ENCODE results near the gene MATN1.

Gene MATN1

DNA sequence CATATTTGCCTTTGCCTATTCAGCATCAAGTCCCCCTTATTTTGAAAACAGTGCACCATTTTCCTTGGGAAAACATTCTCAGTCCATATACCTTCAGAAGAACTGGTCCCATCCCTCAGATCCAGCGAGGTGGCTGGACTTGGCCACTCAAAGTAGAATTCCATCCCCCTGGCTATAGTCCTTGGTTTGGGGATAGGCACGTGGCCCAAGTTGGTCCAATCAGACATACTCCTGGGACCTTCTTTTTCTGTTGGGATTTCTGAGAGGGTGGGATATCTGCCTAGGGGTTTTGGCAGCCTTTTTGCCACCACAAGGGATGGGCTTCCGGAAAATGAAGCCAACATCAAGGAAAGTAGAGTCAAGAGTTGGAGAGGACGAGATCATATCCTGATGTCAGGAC, 10.7 kb upstream of the MATN1 start:
- no peak for FAIRE-seq
- no peak for DNase-seq (ENCODE audit: insufficient read length, low spot score)

DNA sequence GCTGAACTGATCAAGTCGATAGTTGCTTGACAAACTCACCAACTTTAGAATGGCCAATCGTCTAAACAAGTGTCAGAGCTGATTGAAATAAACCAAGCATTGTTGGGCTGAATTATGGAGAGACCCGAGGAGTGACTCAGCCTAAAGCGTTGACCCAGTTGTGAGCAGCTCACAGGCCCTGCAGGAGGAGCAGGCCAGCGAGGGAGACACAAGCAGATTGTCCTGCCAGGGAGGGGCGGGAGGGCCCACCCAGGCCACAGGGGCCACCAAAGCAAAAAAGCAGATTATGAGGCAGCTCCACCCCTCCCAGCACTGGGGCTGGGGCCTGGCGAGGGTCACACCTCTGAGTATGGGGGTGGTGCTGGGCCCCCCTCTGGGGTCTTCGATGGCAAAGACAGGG, 10.1 kb upstream of the MATN1 start:
- DNase-seq (ENCODE audit: insufficient read length, low spot score): no peak
- FAIRE-seq: no peak

DNA sequence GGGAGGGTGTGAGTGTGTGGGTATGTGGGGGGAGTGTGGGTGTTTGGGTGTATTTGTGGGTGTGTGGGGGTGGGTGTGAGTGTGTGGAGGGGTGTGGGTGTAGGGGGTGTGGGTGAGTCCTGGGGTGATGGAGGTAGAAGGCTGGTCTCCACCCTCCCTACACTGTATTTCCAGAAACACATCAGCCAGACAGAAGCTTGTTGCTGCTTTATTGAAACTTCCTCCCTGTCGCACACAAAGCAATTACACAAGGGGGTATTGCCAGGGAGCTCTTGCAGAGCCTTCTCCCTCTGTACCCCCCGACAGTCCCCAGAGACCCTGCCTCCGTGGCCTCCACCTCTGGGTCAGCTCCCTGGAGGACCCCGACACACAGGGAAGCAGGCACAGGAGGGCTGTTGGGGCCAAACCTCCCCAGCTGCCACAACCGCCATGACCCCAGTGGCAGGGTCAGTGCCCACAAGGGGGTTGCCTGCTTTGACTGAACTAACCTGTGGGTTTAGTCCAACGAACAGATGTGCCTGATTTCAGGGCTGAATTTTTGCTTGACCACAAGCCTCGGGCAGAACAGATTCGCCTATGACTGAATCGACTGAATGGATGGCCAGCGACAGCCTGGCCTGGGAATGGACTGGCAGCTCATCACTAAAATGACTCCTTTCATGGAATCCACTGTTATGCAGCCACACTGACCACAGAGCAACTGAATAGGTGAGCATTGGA, 9.1 kb upstream of the MATN1 start:
- peak; percentile 23 for FAIRE-seq
- peak; percentile 34 for DNase-seq (ENCODE audit: insufficient read length, low spot score)

DNA sequence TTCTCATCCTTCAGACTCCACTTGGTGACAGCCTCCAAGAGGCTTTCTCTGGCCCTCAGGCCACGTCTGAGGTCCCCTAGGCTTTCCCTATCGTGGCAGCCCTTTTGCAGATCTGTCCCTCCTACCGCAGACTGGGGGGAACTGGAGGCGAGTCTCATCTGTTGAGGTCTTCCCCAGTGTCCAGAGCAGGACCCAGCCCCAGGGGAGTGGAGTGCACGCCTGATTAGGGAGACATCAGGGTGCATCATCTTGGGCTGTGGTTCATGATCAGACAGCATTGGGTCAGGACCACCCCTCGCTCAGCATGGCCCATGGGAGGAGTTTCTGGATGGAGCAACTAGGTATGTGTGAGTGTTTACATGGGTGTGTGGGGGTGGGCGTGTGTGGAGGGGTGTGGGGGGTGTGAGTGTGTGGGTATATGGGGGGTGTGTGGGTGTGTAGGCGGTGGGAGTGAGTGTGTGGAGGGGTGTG, 8.5 kb upstream of the MATN1 start:
- DNase-seq (ENCODE audit: insufficient read length, low spot score): no peak
- FAIRE-seq: no peak

DNA sequence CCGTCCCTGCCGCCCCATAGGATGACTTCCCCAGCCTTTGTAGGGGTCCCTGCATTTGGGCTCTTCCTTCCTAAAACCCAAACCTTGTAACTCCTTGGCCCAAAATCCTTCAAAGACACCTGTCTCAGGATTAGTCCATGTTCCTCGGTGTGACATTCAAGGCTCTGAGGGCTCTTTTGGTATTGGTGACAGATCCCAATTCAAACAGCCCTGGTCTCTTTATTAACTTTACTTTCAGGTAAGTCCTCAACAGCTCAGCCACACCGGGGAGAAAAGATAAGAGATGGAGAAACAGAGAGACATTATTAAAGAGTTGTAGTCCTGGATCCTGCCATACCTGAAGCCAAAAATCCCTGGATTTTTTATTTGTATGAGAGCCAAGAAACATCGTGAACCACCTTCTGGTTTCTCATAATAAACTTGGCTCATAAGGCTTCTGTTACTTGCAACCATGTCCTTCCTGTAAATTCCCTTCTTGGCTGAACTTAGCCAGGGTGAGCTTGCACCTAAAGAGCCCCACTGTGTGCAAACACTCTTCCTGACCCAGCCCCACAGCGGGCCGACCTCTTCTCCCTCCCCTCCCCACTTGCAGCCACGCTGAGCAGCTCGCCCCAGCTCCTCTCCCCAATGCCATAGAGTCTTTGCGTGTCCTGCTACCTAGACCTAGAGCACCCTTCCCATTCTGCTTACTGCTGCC, 7.9 kb upstream of the MATN1 start:
- FAIRE-seq: no peak
- DNase-seq (ENCODE audit: insufficient read length, low spot score): no peak

DNA sequence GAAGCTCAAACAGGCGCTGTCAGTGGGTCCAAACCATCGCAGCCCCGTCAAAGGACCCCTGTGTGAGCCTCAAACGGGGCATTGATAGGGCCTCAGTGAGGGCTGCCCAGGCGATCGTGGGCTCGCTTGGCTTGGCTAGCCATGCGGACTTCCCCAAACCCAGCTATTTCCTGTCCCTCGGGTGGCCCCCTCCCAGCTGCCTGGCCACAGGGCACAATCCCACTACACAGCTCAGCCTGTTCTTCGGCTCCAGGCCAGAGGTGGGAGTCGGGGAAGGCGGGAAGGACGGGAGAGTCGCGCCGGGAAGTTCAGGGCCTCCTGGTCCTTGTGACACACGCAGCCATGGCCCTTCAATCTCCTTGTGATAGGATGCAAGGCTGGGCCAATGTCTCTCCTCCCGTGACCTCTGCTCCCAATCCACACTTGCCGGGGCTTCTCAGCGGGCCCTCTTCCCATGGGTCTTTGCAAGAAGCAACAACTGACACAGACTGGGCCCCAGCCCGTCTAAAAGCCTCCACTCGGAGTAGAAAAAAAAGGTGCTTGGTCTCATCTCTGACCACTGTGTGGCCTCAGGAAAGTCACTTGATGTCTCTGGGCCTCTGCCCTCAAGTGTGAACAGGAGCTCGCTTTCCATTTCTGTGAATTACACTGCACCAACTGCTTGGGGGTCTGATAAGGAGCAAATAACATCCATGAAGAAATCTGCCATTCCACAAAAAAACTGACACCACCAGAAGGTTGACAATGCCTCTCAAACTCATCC, 7.1 kb upstream of the MATN1 start:
- no peak for DNase-seq (ENCODE audit: insufficient read length, low spot score)
- no peak for FAIRE-seq

DNA sequence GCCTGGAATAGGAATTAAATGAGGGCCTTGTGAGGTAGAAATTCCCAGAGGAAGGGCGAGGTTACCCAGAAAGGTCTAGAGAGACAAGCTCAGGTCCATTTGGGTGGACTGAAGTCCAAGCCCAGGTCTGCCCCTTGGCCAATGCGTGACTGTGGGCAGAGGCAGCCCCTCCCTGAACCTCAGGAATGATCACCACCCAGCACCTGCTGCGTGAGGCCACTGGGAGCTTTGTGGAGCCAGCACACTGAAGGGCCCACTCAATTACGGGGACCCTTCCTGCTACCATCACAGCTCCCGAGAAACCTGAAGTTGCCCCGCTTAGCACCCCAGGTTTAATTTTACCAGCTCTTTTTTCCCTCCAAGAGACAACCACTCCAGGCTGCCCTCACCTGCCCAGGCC, 6.5 kb upstream of the MATN1 start:
- DNase-seq (ENCODE audit: insufficient read length, low spot score): no peak
- FAIRE-seq: no peak

DNA sequence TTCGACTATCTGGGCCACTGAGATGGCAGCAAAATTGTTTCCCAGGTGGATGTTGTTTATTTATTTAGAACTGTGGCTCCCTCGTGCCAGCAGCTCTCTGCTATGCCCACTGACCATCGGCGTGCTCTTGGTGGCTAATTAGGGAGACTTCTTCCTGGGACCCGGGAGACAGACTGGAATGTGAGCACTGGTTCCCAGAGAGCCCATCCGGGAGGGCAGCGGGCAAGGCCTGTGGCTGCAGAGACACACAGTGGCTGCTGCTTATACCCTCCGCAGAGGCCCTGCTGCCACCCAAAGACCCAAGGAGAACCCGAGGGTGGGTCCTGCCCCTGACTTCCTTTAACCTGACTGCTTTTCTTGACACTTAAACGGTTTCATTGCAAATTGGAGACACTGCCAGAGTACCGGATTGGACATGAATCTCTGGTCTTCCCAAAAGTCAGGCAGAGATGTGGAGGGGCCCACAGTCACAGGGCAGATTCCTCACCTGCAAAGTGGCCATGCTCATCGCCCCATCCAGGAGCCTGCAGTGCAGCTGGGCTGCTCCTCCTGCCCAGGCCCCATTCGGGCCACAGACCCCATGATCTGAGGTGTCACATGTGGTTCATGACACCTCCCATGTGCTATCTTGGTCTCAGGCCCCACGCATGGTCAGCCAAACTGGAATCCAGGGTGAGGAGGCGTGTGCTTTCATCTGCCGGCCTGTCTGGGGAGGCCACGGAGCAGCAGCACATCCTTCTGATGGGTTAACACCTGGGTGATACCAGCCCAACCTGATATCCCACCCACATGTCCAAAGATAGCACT, 5.7 kb upstream of the MATN1 start:
- DNase-seq (ENCODE audit: insufficient read length, low spot score): no peak
- no peak for FAIRE-seq

DNA sequence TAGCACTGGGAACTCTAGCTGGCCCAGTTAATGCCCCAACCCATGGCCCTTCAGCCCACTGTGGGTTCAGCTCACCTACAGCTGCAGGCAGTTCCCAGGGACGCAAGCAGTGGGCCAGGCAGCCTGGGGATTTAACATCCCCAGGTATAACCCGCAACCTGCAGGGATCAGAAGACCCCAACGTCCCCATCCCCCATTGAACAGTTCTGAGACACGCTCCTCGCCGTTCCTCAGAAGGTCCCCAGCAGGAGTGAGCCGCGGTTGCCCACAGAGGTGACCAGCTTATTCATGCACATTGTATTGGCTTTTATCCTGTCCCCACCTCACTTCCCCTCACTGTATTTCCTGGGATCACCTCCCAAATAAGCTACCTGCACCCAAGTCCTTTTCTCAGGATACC, 5.0 kb upstream of the MATN1 start:
- FAIRE-seq: no peak

DNA sequence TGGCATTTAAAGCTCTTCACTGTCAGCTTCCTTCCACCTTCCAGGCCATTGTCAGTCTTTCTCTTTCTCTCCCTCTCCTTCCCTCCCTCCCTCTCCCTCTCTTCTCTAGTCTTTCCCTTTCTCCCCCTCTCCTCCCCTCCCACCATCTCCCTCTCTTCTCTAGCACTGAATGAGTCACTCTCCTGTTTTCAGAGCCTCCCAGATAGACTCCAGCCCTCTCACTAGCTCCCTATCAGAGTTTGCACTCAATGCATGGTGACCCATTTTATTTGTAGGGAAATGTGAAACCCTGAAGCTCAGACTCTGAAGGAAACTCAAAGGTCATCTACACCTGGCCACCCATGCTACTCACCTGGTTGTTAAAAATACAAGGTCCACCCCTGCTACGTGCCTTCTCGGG, 4.4 kb upstream of the MATN1 start:
- DNase-seq (ENCODE audit: insufficient read length, low spot score): no peak
- no peak for FAIRE-seq

More for the DNA sequence above, 5.0 kb upstream of the MATN1 start:
- no peak for DNase-seq (ENCODE audit: insufficient read length, low spot score)

DNA sequence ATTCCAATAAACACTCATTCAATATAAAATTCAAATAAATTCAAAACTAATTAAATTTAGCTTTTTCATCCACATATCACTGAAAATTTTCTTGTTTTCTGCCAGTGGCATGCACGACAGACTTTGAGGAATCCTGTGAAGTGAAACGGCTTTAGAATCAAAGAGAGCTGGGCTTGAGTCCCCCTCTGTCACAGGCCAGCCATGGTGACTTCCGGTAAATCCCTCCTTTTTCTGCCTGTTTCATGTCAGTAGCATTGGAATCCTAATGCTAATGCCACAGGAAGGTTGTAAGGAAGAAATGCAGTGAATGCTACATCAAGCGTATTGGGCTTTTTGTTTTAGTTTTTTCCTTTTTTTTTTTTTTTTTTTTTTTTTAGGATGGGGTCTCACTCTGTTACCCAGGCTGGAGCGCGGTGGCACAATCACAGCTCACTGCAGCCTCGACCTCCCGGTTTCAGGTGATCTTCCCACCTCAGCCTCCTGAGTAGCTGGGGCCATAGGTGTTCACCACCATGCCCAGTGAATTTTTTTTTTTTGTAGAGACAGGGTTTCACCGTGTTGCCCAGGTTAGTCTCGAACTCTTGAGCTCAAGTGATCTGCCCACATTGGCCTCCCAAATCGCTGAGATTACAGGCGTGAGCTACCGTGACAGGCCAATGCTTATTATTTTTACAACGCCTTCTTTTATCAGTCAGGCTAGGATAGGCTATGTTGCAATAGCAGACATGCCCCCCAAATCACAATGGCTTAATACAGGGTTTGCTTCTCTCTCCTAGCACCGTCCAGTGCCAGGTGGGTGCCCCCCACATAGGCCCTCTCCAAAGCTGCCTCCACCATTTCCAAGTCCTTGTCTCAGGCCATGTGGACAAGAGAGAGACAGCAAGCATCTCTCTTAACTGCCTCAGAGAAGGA, 3.6 kb upstream of the MATN1 start:
- DNase-seq (ENCODE audit: insufficient read length, low spot score) (no peak), FAIRE-seq (no peak)

DNA sequence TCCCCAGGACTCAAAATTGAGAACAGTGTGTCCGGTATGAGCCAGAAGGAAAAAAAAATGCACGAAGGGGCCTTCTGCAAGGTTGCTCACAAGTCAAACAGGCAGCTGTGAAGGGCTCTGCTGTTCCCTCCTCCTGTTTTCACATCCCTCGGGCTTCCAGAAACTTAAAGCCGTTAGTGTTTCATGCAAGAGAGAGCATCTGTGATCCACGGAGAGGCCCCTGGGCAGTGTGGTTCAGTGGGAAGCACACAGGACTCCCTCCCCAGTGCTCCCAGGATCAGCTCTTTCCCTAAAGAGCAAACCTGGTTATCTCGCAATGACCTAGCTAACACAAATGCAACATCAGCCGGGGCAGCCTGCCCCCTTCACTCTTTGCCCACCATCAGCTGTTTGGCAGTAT, 2.9 kb upstream of the MATN1 start:
- DNase-seq (ENCODE audit: insufficient read length, low spot score): no peak
- no peak for FAIRE-seq

DNA sequence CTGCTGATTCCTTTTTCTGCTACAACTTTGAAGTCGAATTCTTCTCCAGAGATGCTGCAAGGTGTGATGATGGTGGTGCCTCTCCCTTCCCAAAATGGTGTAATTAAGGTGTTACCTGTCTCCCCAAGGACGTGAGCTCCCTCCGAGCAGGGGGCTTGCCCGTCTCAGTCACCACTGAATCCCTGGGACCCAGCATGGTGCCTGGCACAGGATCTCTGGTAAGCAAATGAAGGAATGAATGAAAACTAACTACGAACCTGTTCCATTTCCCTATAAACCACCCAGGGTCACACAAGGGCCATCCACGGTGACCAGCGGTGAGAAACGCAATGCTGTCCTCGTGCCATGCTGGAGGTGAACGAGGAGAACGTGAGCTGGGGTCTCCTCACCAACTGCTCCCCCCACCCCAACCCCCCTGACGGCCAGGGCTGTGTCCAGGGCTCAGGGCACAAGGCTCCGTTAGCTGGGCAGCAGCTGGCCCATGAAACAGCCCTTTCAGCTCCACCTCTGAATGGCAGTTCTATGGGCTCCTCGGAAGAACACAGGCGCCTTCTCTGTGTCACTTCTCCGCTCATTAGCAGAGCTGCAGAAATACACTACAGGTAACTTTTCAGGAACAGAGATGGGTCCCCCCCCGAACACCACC, 2.2 kb upstream of the MATN1 start:
- FAIRE-seq (no peak), DNase-seq (ENCODE audit: insufficient read length, low spot score) (no peak)

DNA sequence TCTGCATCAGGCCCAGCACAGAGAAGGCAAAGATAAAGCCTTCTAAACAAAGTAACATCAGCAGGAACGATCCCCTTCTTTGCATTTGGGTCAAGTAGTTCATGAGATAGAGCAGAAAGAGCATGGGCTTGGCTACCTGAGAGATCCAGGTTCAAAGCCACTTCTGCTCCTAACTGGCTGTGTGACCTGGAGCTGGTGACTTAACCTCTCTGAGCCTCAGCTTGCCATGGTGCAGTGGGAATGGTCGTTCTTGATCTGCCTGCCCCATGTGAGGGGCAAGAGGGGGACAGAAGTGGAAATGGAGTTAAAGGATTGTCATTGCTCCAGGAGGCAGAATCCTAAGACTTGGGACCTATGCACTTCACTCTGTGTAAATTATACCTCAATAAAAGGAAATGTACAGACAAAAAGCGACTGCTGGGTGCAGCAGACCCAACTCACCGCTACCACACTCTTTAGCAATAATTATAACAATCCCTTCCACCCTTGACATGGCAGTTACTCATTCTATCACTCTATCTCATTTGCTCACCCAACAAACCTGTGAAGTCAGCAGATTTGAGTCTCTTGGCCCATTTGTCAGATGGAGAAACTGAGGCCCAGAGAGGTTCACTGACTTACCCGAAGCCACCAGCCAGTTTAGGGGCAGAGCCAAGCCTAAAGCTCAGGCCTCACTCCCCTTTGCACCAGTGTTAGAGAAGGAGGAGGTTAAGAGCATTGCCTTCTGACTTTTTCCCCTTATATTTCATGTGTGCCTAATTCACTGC, 1.5 kb upstream of the MATN1 start:
- no peak for FAIRE-seq
- no peak for DNase-seq (ENCODE audit: insufficient read length, low spot score)

DNA sequence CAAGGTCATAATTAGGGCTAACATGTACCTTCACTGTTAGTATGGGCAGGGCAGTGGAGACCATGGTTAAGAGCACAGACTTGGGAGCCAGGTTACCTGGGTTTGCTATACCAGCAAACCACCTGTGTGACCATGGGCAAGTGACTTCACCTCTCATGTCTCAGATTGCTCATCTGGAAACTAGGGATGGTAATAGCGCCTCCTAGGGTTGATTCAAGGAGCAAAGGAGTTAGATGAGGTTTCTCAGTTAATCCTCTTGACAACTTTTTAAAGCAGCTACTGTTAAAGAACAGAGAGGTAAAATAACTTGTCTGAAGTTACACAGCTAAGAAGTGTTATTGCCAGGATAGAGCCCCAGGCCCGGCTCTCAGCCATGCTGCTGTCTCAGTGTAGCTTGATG, 790 bp upstream of the MATN1 start:
- FAIRE-seq (no peak), DNase-seq (ENCODE audit: insufficient read length, low spot score) (no peak)

DNA sequence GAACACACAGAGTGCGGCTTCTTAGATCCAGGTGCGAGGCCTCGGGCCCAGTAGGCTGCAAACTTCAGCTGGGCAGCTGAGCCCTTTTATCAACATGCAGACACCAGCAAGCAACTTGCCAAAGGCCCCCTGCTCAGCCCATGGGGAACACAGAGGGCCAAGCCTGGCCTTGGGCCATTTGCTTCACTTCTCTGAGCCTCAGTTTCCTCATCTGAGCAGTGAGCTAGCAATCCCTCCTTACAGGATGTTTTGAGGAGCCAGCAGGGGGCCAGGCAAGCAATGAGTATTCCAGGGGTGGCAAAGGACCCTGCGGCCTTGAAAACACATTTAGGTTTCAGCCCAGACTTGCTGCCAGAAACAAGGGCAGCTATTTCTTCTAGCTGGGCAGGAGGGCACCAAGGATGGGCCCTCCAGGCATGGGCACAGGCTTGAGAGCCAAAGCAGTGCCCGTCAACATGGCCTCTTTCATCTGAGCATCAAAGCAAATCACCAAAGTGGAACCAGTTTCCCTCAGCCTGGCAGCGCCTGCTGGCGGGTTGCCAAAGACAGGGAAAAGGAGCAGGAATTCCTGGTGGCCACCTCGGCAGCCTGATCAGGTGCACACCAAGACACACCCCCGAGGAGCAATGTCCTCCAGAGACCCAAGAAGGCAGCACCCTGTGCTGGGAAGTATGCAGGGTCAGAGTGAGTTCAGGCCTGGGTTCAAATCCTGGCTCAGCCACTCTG, 1.4 kb downstream of the MATN1 start:
- no peak for DNase-seq (ENCODE audit: insufficient read length, low spot score)
- FAIRE-seq: no peak

DNA sequence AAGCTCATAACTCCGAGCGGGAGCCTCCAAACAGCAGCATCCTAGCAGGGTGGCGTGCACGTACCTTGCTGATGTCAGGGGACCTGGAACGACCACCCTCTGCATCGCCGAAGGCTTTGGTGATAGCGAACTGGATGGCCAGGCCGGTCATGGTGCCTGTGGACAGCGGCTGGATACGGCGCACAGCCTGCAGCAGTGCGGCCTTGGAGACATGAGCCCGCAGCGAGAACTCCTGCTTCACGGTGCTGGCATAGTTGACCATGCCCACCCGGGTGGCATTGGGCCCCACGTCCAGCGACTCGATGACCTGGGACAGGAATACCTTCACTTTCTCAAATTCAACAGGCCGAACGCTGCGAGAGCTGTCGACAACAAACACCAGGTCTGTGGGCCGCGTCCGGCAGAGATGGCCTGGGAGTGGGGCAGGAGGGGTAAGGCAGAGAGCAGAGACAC, 2.0 kb downstream of the MATN1 start:
- DNase-seq (ENCODE audit: insufficient read length, low spot score): no peak
- FAIRE-seq: no peak

Measured in HTR-8/SVneo (cell line).